Fibroblast of villous mesenchyme (primary cell): ENCODE measurements around the gene CABYR. TPM values are rescaled to one million over a fixed set of nuclear protein-coding genes. Genes with fewer than 3 reads are reported as not detected.
"Not testable (repeated sequence)": the region's sequence is repeated elsewhere in the genome, so short reads cannot be mapped to it uniquely, and the experiment has no call there.

Source experiments
- DNase-seq: peaks from one replicate; pipeline ENCODE4 v3.0.0-alpha.2; 2010; ENCODE audit warnings: low read depth
- H3K4me3 ChIP-seq: 2 replicates; pipeline ENCODE4 v1.5.1; 2011; ENCODE audit warnings: low read depth, mild to moderate bottlenecking, low read length
- total RNA-seq: library from RNA; depleted of rRNA; stranded (reverse); fragments of >200 nt; gene quantifications from 2 replicates; pipeline ENCODE4 v1.2.3, GENCODE V29; 2012
- TF ChIP-seq, protein P1 (sequence below): IDR thresholded peaks from 2 replicates; pipeline ENCODE4 v1.5.1; 2012; ENCODE audit warnings: low read depth, mild to moderate bottlenecking, low read length; ENCODE audit not compliant: insufficient read depth

CABYR gene
- total RNA-seq, 1 donor = 20.3 TPM

DNA sequence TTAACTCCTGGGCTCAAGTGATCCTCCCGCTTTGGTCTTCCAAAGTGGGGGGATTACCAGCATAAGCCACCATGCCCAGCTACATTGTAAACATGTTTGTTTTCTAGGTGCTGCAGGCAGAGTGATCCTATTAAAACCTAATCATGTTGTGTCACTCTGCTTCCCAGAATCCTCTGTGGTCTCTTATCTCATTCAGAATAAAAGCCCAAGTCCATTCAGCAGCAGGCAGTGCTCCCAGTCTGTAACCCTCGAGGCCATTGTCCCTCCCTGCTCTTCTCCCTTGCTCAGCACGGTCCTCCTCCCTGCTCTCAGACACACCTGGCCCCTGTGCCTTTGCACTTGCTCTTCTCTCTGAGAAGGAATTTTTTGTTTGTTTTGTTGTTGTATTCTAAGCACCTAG is 11.1 kb upstream of the CABYR start:
- TF ChIP-seq, protein P1, sequence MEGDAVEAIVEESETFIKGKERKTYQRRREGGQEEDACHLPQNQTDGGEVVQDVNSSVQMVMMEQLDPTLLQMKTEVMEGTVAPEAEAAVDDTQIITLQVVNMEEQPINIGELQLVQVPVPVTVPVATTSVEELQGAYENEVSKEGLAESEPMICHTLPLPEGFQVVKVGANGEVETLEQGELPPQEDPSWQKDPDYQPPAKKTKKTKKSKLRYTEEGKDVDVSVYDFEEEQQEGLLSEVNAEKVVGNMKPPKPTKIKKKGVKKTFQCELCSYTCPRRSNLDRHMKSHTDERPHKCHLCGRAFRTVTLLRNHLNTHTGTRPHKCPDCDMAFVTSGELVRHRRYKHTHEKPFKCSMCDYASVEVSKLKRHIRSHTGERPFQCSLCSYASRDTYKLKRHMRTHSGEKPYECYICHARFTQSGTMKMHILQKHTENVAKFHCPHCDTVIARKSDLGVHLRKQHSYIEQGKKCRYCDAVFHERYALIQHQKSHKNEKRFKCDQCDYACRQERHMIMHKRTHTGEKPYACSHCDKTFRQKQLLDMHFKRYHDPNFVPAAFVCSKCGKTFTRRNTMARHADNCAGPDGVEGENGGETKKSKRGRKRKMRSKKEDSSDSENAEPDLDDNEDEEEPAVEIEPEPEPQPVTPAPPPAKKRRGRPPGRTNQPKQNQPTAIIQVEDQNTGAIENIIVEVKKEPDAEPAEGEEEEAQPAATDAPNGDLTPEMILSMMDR = no peak
- no peak for DNase-seq
- no peak overlapping the region for H3K4me3 ChIP-seq

DNA sequence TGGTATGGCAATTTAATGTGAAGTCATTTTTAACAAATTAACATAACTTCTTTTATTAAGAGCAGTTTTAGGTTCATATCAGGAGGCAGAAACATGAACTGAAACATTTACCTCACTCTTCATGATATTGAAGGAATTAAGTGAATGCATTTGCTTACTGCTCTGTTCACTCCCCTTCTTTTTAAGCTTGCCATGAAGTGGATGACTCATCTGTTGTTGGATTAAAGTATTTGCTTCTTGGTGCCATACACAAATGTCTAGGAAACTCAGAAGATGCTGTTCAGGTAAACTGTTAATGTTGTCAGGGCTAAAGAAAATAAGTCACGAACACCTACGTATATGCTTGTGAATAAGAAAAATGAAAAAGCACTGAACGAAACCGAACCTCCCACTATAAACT is 10.2 kb upstream of the CABYR start:
- TF ChIP-seq, protein P1 = no peak
- DNase-seq = peak; percentile 12
- H3K4me3 ChIP-seq = no peak overlapping the region

DNA sequence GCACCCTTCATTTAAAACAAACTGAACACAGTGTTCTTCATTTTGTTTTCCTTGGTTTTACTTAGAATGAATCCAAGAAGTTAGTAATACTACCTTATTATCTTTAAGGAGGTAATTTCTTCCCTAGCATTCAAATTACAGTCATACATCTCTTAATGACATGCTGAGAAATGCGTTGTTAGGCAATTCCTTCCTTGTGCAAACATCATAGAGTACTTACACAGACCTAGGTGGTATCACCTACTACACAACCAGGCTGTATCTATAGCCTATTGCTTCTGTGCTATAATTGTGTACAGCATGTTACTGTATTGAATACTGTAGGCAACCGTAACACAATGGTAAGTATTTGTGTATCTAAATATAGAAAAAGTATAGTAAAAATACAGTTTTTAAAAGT is 8.4 kb upstream of the CABYR start:
- no peak overlapping the region for H3K4me3 ChIP-seq
- TF ChIP-seq, protein P1 = no peak
- no peak for DNase-seq

DNA sequence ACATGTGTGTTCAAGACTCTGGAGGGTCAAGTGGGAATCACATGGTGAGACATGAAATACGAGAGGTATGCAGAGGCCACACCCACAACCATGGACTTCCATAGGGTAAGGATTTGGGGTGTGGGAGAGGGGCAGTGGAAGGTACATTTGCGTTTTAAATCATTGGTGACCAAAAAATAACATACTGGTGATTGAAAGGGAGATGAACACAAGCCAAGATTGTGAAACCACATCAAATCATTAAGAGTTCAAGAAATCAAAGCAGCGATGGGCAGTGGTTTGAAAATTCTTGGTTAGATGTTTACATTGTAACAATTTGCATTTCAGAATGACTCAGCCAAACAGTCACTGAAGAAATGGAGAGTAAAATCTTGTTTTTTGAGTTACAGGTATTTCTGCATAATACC is 1.9 kb upstream of the CABYR start:
- TF ChIP-seq, protein P1 = no peak
- no peak overlapping the region for H3K4me3 ChIP-seq
- DNase-seq = peak; percentile 36

DNA sequence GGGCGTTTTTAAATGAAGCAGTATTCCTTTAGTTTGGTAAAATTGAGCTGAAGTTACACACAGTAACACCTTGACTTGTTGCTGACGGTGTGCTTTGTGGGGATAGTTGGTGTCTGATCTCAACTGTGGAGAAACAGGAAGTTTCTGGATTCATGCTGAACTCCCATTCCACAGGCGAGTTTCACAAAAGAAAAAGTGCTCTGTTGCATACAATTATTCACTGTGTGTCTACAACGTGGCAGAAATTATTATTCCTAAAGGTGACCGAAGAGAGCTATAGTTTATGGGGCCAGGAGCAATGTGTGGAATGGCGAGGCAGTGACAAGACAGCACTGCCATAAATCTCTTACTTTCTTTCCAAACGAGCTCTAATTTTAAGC is 463 bp upstream of the CABYR start:
- no peak for DNase-seq
- TF ChIP-seq, protein P1 = no peak

DNA sequence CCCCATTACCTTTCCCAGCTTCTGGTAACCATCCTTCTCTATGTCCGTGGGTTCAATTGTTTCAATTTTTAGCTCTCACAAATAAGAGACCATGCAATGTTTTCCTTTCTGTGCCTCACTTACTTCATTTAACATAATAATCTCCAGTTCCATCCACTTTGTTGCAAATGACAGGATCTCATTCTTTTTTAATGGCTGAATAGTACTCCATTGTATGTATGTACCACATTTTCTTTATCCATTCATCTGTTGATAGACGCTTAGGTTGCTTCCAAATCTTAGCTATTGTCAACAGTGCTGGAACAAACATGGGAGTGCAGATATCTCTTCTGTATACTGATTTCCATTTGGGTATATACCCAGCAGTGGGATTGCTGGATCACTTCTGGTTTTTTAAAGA is 1.8 kb downstream of the CABYR start:
- no peak overlapping the region for H3K4me3 ChIP-seq
- TF ChIP-seq, protein P1 = no peak
- no peak for DNase-seq

More for the DNA sequence above, 463 bp upstream of the CABYR start:
- peak overlapping the region; percentile 58 for H3K4me3 ChIP-seq

DNA sequence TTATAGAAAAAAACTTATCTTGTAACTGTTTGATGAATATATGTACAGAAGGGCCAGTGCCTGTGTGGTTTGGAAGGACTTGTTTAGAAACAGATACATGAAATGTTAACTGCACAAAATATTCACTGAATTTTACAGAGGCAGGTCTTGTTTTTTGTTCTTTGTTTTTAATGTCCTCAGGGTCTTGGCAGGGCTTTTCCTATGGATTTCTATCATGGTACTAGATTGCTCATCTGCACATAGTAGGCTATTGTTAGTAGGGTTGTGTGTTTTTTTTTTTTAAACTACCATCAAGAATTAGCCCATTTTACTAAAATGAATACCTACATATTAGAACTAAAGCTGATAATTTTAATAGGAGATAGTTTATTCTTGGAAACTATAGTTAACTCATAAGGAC is 3.5 kb downstream of the CABYR start:
- no peak overlapping the region for H3K4me3 ChIP-seq
- TF ChIP-seq, protein P1 = no peak
- DNase-seq = no peak

DNA sequence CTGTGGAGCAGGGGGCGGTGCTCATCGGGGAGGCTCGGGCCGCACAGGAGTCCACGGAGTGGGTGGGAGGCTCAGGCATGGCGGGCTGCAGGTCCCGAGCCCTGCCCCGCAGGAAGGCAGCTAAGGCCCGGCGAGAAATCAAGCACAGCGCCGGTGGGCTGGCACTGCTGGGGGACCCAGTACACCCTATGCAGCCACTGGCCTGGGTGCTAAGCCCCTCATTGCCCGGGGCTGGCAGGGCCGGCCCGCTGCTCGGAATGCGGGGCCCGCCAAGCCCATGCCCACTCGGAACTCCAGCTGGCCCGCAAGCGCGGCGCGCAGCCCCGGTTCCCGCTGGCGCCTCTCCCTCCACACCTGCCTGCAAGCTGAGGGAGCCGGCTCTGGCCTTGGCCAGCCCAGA is 10.7 kb downstream of the CABYR start:
- not testable (repeated sequence) for DNase-seq, H3K4me3 ChIP-seq
